GM19438 (cell line): ENCODE results near the gene INTS11.
A peak's percentile ranks its signal among the peaks of the same experiment; 100 is the strongest.
"Not testable (repeated sequence)": the region's sequence is repeated elsewhere in the genome, so short reads cannot be mapped to it uniquely, and the experiment has no call there.

Experiments used
- ATAC-seq: cut with Tn5 transposase; IDR thresholded peaks from one replicate; pipeline ENCODE4 v1.9.1; 2021; ENCODE audit warnings: low read depth; ENCODE audit not compliant: unreplicated experiment

INTS11 gene

DNA sequence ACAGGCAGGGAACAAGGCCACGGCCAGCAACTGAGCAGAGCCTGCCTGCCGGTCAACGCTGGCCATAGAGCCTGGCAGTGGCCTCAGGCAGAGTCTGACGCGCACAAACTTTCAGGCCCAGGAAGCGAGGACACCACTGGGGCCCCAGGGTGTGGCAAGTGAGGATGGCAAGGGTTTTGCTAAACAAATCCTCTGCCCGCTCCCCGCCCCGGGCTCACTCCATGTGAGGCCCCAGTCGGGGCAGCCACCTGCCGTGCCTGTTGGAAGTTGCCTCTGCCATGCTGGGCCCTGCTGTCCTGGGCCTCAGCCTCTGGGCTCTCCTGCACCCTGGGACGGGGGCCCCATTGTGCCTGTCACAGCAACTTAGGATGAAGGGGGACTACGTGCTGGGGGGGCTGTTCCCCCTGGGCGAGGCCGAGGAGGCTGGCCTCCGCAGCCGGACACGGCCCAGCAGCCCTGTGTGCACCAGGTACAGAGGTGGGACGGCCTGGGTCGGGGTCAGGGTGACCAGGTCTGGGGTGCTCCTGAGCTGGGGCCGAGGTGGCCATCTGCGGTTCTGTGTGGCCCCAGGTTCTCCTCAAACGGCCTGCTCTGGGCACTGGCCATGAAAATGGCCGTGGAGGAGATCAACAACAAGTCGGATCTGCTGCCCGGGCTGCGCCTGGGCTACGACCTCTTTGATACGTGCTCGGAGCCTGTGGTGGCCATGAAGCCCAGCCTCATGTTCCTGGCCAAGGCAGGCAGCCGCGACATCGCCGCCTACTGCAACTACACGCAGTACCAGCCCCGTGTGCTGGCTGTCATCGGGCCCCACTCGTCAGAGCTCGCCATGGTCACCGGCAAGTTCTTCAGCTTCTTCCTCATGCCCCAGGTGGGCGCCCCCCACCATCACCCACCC lies 6.9 kb upstream of the INTS11 start, which contains the start of gene TAS1R3:
TAS1R3 (plus strand) TSS at position 213 of the 898 bp plus-strand sequence; CDS start at position 279, 66 bp downstream.
- ATAC-seq = no peak

DNA sequence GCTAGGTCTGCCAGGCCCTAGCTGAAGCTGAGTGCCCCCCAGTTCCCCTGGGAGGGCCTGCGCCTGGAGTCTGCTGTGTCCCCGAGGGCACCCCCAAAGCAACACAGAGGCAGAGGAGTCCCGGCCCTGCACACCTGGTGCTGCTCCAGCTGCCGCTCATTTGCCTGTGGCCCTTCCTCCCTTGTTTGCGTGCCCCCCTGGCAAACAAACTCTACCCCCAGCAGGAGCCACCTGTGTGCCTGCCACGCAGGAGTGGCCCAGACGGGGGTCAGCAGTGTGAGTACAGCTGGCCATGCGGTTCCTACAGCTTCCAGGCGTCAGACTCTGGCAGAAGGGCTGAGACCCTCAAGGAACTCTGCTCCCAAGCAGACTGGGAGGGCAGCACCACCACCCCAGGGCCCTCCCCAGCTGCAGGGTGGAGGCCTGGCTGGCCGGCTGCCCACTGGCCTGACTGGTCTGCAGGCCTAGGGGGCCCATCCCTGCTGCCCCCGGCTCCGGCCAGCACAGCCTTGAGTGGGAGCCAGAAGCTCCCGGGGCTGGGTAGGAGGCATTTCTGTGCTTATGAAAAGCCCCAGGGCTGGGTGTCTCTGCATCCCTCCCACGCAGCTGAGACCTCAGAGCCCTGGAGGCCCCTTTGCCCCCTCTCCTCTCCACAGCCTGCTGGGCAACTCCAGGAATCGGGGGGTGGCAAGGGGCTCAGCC lies 6.1 kb upstream of the INTS11 start:
- no peak for ATAC-seq

DNA sequence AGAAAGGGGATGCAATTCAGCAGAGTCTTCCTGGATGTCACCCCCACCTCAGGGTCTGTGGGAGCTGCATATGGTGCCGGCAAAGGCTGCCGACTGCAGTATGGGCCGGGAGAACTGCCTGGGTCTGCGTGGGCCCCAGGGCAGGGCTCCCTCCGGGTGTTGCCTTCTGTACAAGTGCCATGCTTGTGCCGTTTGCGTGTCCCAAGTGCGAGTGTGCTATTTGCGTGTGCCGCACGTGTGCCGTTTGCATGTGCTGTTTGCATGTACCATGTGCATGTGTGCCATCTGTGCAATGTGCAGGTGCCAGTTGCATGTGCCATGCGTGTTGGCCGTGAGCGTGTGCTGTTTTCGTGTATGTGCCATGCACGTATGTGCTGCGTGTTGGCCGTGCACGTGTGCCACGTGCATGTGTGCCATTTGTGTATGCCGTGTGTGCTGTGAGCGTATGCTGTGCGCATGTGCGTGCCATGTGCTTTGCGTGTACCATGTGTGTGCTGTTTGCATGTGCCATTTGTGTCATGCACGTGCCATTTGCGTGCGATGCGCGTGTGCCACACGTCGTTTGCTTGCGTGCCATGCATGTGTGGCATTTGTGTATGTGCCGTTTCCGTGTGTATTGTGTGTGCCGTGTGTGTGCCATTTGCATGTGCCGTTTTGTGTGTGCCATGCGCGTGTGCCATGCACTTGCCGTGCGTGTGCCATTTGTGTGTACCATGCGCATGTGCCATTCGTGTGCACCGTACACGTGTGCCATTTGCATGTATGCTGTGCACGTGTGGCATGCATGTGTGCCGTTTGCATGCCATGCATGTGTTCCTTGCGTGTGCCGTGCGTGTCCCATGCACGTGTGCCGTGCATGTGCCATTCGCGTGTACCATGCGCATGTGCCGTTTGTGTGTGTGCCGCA lies 5.1 kb upstream of the INTS11 start:
- ATAC-seq = no peak

DNA sequence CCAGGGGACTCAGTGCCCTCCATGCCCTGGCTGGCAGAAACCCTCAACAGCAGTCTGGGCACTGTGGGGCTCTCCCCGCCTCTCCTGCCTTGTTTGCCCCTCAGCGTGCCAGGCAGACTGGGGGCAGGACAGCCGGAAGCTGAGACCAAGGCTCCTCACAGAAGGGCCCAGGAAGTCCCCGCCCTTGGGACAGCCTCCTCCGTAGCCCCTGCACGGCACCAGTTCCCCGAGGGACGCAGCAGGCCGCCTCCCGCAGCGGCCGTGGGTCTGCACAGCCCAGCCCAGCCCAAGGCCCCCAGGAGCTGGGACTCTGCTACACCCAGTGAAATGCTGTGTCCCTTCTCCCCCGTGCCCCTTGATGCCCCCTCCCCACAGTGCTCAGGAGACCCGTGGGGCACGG lies 3.8 kb upstream of the INTS11 start:
- no peak for ATAC-seq

DNA sequence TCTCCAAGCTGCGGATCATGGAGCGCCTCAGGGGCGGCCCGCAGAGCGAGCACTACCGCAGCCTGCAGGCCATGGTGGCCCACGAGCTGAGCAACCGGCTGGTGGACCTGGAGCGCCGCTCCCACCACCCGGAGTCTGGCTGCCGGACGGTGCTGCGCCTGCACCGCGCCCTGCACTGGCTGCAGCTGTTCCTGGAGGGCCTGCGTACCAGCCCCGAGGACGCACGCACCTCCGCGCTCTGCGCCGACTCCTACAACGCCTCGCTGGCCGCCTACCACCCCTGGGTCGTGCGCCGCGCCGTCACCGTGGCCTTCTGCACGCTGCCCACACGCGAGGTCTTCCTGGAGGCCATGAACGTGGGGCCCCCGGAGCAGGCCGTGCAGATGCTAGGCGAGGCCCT lies 2.8 kb upstream of the INTS11 start:
- ATAC-seq = no peak

DNA sequence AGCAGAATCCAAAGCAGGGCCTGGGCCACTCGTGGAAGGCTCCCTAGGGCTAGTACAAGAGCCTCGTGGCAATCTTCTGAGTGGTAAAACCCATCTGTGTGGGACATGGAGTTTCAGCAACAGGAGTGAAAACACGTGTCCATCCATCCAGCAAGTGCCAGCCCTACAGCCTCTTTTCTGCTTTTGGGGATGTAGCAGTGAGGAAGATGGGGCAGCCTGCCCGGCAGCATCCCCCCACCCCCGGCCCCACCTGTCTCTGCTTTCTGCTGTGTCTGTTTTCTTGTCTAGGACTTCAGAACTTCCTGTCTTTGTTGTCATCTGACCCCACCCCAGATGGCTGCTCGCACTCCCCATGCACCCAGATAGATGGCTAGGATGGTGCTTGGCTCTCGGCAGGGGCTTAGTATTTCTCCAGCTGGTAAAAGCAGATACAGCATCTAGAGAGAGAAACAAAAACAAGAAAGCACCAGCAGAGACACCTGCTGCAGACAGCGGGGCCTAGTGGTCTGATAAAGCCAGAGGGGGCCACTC lies 1.7 kb upstream of the INTS11 start:
- no peak for ATAC-seq

DNA sequence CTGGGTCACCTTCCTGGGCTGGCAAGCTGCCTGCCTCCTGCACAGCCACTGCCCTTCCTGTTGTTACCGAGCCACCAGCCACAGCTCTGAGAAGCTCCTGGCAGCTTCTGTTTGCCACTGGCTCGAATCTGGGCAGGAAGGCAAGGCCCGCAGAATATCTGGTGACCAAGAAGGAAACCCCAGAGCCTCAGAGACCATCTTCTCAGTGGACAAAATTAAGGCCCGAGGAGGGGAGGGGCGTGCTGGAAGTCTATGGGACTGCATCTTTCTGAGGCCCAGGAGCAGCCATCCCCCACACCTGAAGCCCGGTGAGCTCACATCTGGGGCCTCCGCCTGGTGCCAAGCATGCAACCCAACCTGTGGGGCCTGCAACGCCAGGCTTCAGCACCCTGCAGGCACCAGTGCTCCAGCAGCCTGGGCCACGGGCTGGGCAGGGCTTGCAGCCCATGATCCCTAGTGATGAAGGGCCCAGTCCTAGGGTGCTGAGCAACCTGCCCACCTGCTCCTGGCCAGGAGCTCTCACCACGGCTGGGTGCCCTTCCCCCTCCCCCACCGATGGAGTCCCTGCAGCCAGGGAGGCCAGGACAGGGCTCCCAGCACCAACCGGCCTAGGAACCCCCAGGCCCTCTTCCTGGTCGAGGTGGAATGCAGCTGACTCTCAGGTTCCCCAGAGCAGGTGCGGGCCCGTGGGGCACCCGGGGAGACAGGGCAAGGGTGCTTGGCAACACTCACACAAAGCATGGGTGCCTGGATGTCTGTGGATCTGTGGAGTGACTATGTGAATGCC lies 1.0 kb upstream of the INTS11 start:
- ATAC-seq = no peak

DNA sequence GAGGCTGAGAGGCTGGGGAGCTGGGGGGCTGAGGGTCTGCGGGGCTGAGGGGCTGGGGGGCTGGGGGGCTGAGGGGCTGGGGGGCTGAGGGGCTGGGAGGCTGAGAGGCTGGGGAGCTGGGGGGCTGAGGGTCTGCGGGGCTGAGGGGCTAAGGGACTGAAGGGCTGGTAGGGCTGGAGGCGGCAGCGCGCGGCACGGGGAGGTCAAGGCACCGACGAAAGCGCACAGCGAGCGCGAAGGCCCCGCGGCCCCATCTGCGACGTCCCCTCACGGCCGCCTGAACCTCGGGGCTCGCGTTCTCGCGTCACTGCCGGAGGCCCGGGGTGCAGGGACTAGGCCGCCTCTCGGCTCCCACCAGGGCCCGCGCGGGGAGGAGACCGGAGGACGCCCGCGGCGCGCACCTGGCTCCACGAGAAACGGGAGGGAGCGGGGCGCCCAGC lies 356 bp downstream of the INTS11 start:
- peak; percentile 10 for ATAC-seq

DNA sequence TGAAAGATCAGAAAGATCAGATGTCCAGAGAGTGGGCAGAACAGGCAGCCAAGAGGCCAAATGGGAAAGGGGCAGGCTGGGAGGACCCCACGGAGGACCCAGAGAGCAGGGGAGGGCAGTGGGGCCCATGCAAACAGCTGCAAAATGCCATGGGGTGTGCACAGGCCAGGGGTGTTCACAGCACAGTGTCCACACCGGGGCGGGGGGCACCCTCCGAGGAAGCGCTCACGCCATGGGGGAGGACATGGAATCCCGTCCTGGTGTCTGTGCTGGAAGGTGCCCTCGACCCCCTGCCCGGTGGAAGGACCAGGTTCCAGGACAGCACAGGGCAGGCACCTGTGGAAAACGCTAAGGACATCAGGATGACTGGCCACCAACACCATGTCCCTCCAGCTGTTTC lies 1.5 kb downstream of the INTS11 start:
- ATAC-seq = no peak

DNA sequence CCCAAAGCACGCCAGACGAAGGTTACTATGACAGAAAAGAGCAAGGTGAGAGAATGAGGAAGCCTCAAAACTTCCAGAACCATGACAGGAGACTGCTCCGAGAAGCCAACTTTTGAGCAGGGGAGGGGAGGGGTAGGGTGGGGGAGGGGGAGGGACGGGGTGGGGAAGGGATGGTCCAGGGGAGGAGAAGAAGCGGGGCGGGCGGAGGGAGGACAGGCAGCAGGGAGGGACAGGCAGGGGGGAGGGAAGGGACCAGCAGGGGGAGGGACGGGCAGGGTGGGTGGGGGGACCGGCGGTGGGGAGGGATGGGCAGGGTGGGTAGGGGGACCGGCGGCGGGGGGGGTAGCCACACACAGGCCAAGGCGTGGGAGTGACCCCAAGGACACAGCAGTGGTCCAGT lies 2.0 kb downstream of the INTS11 start:
- no peak for ATAC-seq

DNA sequence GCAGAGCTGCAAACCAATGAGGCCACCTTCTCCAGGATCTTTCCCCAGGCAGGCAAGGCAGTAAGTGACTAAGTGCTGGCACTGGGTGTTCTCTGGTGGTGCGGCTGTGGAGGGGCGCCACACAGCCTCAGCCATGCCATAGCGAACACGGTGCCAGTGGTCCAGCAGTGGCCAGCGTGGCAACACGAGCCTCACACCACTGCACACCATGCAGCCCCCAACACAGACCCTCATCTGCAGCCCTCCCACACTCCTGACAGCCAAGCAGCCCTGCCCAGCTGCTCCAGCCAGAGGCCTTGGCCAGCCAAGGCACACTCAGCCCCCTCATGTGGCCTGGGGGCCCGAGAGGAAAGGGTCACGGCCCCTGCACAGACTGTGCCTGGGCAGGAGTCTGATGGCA lies 3.0 kb downstream of the INTS11 start:
- no peak for ATAC-seq

DNA sequence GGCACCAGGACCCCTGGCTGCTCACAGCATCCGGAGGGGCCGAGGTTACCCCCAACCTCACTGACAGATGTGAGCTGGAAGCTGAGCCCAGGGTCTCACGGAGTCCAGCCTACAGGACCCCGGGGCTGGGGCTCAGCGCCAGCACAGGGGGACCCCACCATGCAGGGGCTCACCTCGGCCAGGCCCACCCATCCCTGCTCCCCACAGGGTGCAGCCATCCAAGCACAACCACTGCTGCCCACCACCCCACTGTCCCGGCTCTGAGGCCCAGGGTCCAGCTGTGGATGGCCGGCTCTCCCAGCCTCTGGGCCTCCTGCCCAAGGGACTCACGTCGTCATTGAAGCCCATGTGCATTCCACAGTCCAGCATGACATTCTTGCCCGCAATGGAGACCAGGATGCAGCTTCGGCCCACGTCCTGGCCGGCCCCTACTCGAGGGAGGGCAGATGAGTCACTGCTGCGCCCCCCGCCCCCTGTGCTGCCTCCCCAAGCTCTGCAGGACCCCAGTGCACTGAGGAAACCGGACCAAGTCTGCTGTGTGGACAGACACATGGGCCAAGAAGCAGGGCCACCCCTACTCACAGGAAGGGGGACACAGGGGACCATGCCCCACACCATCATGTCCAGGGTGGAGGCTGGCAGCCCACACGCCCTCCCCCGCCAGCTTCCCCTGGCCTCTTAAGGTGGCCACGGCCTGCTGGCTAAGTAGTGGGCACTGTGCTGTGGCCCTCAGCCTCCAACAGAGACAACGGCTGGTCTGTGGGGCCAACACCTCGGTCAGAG lies 3.6 kb downstream of the INTS11 start:
- no peak for ATAC-seq

DNA sequence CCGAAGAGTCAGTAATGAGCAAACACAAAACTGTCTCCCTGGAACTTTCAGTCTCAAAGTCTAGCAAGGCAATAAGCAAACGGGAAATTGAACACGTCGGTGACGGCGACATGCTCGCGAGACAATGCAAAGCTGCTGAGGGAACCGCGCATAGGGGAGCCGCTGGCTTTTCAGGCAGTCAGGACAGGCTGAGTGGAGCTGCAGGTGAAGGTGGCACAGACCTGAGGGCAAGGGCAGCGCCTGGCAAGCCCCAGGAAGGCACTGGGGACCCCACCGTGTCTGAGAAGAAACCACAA lies 4.9 kb downstream of the INTS11 start:
- ATAC-seq = no peak

DNA sequence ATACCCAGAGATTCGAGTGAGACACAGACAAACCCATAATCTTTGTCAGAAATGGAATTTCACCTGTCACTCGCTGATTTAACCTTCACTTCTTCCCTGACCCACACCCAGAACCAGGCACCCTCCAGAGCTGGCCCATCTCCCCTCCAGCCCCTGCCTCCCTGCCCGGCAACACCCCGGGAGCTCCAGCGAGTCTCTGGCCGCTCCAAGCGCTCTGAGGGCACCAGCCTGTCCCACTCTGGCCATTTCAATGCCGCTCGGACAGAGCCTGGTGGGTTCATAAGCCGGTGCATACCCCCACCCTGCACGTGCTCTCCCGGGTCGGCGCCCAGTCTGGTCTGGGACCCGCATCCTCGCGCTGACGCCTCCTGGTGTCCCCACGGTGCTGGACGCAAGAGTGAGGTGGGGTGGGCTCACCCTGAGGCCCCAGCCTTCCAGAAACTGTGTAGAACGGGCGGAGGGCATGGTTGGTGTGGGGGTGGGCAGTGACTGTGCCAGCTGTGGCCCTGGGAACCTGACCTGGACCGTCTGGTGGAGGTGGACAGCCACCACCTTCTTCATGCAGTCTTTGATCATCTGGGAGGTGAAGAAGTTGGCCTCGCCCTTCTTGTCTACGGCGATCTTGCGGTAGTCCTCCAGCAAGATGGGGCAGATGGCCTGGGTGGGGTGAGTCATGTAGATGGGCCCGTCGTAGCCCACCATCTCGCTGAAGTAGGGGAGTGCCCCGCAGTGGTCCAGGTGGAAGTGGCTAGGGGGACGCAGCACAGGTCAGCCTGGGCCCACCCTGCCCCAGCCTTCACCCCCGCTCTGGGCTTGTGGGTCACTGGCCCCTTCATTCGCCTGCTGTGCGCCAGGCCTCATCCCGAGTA lies 5.4 kb downstream of the INTS11 start:
- ATAC-seq = no peak

DNA sequence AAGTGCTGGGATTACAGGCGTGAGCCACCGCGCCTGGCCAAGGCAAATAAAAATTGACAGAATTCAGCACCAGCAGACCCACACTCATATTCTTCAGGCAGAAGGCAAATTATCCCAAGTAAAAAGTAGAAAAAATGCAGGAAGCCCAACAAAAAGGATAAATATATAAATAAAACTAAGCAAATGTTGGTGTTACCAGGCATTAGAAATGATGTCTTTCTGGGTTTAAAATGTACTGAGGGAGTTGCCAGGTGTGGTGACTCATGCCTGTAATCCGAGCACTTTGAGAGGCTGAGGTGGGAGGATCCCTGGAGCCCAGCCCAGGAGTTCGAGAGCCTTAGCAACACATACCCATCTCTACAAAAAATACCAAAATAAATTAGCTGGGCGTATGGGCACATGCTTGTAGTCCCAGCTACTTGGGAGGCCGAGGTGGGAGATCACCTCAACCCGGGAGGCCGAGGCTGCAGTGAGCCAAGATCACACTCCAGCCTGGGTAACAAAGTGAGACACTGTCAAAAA lies 6.3 kb downstream of the INTS11 start:
- ATAC-seq = no peak

DNA sequence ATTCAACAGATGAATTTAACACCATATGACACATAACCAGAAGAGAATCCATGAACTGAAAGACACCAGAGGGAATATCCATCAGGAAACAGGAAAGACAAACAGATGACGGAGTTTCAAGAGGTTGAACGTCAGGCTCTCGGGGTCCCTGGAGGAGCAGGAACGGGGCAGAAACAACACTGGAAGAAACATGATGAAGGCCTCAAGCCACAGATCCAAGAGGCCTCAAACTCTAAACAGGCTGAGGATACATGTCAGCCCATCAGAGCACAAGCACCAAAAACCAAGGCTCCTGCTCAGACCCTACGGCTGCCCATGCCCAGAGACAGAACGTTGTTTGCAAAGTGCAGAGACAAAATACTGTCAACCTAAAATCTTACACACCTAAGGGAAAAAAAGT lies 7.0 kb downstream of the INTS11 start:
- no peak for ATAC-seq

DNA sequence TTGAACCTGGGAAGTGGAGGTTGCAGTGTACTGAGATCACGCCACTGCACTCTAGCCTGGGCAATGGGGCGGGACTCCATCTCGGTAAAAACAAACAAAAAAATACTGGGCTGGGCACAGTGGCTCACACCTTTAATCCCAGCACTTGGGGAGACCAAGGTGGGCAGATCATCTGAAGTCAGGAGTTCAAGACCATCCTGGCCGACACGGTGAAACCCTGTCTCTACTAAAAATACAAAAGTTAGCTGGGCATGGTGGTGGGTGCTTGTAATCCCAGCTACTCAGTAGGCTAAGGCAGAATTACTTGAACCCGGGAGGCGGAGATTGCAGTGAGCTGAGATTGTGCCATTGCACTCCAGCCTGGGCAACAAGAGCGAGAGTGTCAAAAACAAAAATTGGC lies 8.3 kb downstream of the INTS11 start:
- ATAC-seq = not testable (repeated sequence)

DNA sequence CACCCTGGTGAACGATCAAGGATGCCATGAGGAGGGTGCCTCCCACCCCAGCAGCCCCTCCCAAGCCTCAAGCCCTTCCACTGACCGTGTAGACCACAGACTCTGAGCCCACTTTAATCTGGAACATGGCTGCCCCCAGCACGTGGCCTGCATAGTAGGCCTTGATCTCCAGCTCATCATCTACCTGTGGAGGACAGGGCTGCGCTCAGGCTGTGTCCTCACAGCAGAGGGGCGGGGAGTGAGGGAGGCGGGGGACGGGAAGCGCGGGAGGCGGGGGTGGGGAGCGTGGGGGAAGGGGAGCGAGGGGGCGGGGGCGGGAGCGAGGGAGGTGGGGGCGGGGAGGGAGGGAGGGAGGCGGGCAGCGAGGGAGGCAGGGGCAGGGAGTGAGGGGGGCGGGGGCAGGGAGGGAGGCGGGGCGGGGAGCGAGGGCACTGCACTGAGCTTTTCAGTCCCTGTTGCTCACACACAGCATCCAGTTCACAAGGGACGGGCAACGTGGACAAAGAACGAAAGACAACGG lies 9.0 kb downstream of the INTS11 start:
- no peak for ATAC-seq
